Gastrocnemius medialis (tissue), 4 donors: ENCODE results near the gene SLC39A5. TPM values are rescaled to one million over a fixed set of nuclear protein-coding genes. Genes with fewer than 3 reads are reported as not detected.

ENCODE experiments used
- ATAC-seq, 2 donors: fragments of 150-250 bp; one replicate each; pipeline ENCODE4 v1.9.1; 2016
- DNase-seq, 2 donors: peaks; one replicate each; pipeline ENCODE4 v3.0.0-alpha.2; 2019
- H3K27ac ChIP-seq, 4 donors: fragments of 200-600 bp; sonication (generic); 1 replicate in 1 of 4; 2 replicates in 3 of 4; pipeline ENCODE4 v1.5.1; 2016 to 2018; ENCODE audit warnings: mild to moderate bottlenecking in 2 of 4, moderate library complexity in 1 of 4
- H3K27me3 ChIP-seq, 3 donors: fragments of 200-600 bp; sonication (generic) in 2 of 3; 1 replicate in 1 of 3; 2 replicates in 2 of 3; pipeline versions ENCODE4 v1.5.1 to v1.6.0; 2016 to 2019; ENCODE audit warnings: mild to moderate bottlenecking in 1 of 3, moderate library complexity in 1 of 3
- H3K36me3 ChIP-seq, 2 donors: fragments of 200-600 bp; sonication (generic) in 1 of 2; one replicate each; pipeline ENCODE4 v1.5.1; 2017 to 2018
- H3K4me1 ChIP-seq, 2 donors: fragments of 200-600 bp; sonication (generic) in 1 of 2; one replicate each; pipeline ENCODE4 v1.5.1; 2016 to 2017; ENCODE audit warnings: mild to moderate bottlenecking in 2 of 2
- H3K4me3 ChIP-seq, 4 donors: fragments of 200-600 bp; sonication (generic) in 3 of 4; 1 replicate in 1 of 4; 2 replicates in 3 of 4; pipeline ENCODE4 v1.5.1; 2016 to 2019; ENCODE audit warnings: mild to moderate bottlenecking in 2 of 4
- H3K9me3 ChIP-seq, 3 donors: fragments of 200-600 bp; sonication (generic) in 2 of 3; 1 replicate in 1 of 3; 2 replicates in 2 of 3; pipeline ENCODE4 v1.5.1; 2016 to 2019
- CTCF ChIP-seq, 5 experiments: fragments of 450-650 bp in 3 of 5; fragments of 200-600 bp in 2 of 5; sonication (generic) in 2 of 5; IDR thresholded peaks in 4 of 5; conservative IDR thresholded peaks in 1 of 5; 1 replicate in 4 of 5; 2 replicates in 1 of 5; pipeline ENCODE4 v1.5.1; 2016 to 2019; ENCODE audit warnings: antibody characterized with exemption in 5 of 5, mild to moderate bottlenecking in 3 of 5, moderate library complexity in 3 of 5
- POLR2A ChIP-seq, 2 donors: fragments of 450-650 bp; IDR thresholded peaks; one replicate each; pipeline ENCODE4 v1.6.1; 2017; ENCODE audit warnings: antibody characterized with exemption in 2 of 2, mild to moderate bottlenecking in 2 of 2, moderate library complexity in 2 of 2
- in situ Hi-C, 4 donors: fragments of 200-750 bp; cut with MboI; loops; one replicate each; pipeline versions ENCODE4 v1.15.0 to v1.8.0; 2017; ENCODE audit warnings: low sequenced_read_pairs in 4 of 4
- intact Hi-C: fragments of 100-400 bp; cut with DNase I; formaldehyde crosslinking; loops from one replicate; pipeline ENCODE4 v1.15.1; 2023; ENCODE audit warnings: low total_unique reads
- total RNA-seq, 4 donors: library from RNA; depleted of rRNA; stranded (reverse); fragments of >200 nt; gene quantifications; one replicate each; pipeline versions ENCODE4 v1.1.0 to v1.2.3, GENCODE V29; 2016

SLC39A5 gene
- total RNA-seq, 4 donors from 2014 or later, result 0.83 TPM; not detected in 3

- H3K9me3 ChIP-seq, result no peaks in the 10 kb centered on the region
- peak; percentile 22 to 56 for DNase-seq
- H3K4me3 ChIP-seq, result no peak overlapping the region
- no peaks in the 10 kb centered on the region for H3K27me3 ChIP-seq
- H3K4me1 ChIP-seq, result peaks cover 0 to 13% of the 10 kb centered on the region in 2 donors
- in situ Hi-C loops (no loop called here), intact Hi-C loops (no loop called here)
- H3K36me3 ChIP-seq, result peaks cover 0 to 57% of the 10 kb centered on the region in 2 donors
- ATAC-seq, result peak; percentile 55 to 72
- TF ChIP-seq CTCF (IDR thresholded peaks at IDR 0.05 in 4 of 5, conservative IDR thresholded peaks at IDR 0.05 in 1 of 5) (peak in 4 of 5 experiments; percentile 45 to 55 (median 55)), POLR2A (IDR thresholded peaks at IDR 0.05) (no peak)
- peak overlapping the region in 1 of 4 donors; percentile 8 for H3K27ac ChIP-seq
Observed at GRCh38 chr12:56206452-56207166, 23.2 kb upstream of the SLC39A5 start.

GRCh38 chr12:56208006-56208405 is 21.8 kb upstream of the SLC39A5 start:
- in situ Hi-C loops, result no loop called here

GRCh38 chr12:56212361-56212760 is 17.5 kb upstream of the SLC39A5 start:
- intact Hi-C loops, result no loop called here
- DNase-seq, result no peak
- no peaks in the 10 kb centered on the region for H3K27me3 ChIP-seq
- H3K9me3 ChIP-seq, result no peaks in the 10 kb centered on the region
- TF ChIP-seq CTCF (IDR thresholded peaks at IDR 0.05 in 4 of 5, conservative IDR thresholded peaks at IDR 0.05 in 1 of 5) (no peak), POLR2A (IDR thresholded peaks at IDR 0.05) (no peak)
- in situ Hi-C loops, result no loop called here
- H3K27ac ChIP-seq, result peak overlapping the region in 1 of 4 donors; percentile 3
- ATAC-seq, result no peak
- peaks cover 2 to 75% of the 10 kb centered on the region in 2 donors for H3K36me3 ChIP-seq
- no peak overlapping the region for H3K4me3 ChIP-seq
- H3K4me1 ChIP-seq, result peaks cover 0 to 6% of the 10 kb centered on the region in 2 donors

More at GRCh38 chr12:56208006-56208405, 21.8 kb upstream of the SLC39A5 start:
- TF ChIP-seq POLR2A (IDR thresholded peaks at IDR 0.05) (no peak), CTCF (IDR thresholded peaks at IDR 0.05 in 4 of 5, conservative IDR thresholded peaks at IDR 0.05 in 1 of 5) (no peak)
- H3K4me3 ChIP-seq, result no peak overlapping the region
- intact Hi-C loops, result no loop called here
- no peak for DNase-seq
- H3K9me3 ChIP-seq, result no peaks in the 10 kb centered on the region
- peaks cover 0 to 13% of the 10 kb centered on the region in 2 donors for H3K4me1 ChIP-seq
- peaks cover 2 to 71% of the 10 kb centered on the region in 2 donors for H3K36me3 ChIP-seq
- ATAC-seq, result no peak
- H3K27me3 ChIP-seq, result no peaks in the 10 kb centered on the region
- H3K27ac ChIP-seq, result no peak overlapping the region

- intact Hi-C loops (no loop called here), in situ Hi-C loops (no loop called here)
- TF ChIP-seq POLR2A (IDR thresholded peaks at IDR 0.05) (no peak), CTCF (IDR thresholded peaks at IDR 0.05 in 4 of 5, conservative IDR thresholded peaks at IDR 0.05 in 1 of 5) (no peak)
- peaks cover 0 to 6% of the 10 kb centered on the region in 2 donors for H3K4me1 ChIP-seq
- no peaks in the 10 kb centered on the region for H3K9me3 ChIP-seq
- no peaks in the 10 kb centered on the region for H3K27me3 ChIP-seq
- no peak overlapping the region for H3K27ac ChIP-seq
- no peak overlapping the region for H3K4me3 ChIP-seq
- DNase-seq (no peak), ATAC-seq (no peak)
- H3K36me3 ChIP-seq, result peaks cover 2 to 60% of the 10 kb centered on the region in 2 donors
Observed at GRCh38 chr12:56213878-56214277, 16.0 kb upstream of the SLC39A5 start.
